Mesendoderm (in vitro differentiated cells): Measurements from ENCODE around the gene RPL22L1.
"Not testable (repeated sequence)": the region's sequence is repeated elsewhere in the genome, so short reads cannot be mapped to it uniquely, and the experiment has no call there.

ENCODE experiments used
- DNase-seq: peaks from one replicate; pipeline ENCODE4 v3.0.0; 2013
- H2AK5ac ChIP-seq: 2 replicates; pipeline ENCODE4 v1.6.1; 2013; ENCODE audit warnings: low read length, inconsistent platforms
- H2BK120ac ChIP-seq: 2 replicates; pipeline ENCODE4 v1.6.1; 2013; ENCODE audit warnings: low read depth, mild to moderate bottlenecking, low read length, moderate library complexity, mixed read lengths
- H2BK15ac ChIP-seq: replicated peaks from 2 replicates; pipeline ENCODE4 v1.6.1; 2013; ENCODE audit warnings: low read depth, mild to moderate bottlenecking, moderate library complexity
- H2BK5ac ChIP-seq: 2 replicates; pipeline ENCODE4 v1.6.1; 2013; ENCODE audit warnings: low read length, inconsistent platforms
- H3K18ac ChIP-seq: 2 replicates; pipeline ENCODE4 v1.6.1; 2013; ENCODE audit warnings: mild to moderate bottlenecking, low read length, mixed read lengths
- H3K23ac ChIP-seq: one replicate; pipeline ENCODE4 v1.6.1; 2013; ENCODE audit warnings: low read length
- H3K27ac ChIP-seq: 2 replicates; pipeline ENCODE4 v1.5.1; 2013; ENCODE audit warnings: low read depth, mild to moderate bottlenecking, inconsistent platforms, low read length, moderate library complexity
- H3K27me3 ChIP-seq: 2 replicates; pipeline ENCODE4 v1.6.1; 2013; ENCODE audit warnings: low read length, control low read depth, mild to moderate bottlenecking, inconsistent platforms; ENCODE audit not compliant: insufficient read depth, poor library complexity
- H3K36me3 ChIP-seq: 2 replicates; pipeline ENCODE4 v1.6.1; 2013; ENCODE audit warnings: low read length, inconsistent platforms; ENCODE audit not compliant: control insufficient read depth, insufficient read depth
- H3K4ac ChIP-seq: one replicate; pipeline ENCODE4 v1.6.1; 2013; ENCODE audit warnings: low read depth, mild to moderate bottlenecking, low read length, moderate library complexity
- H3K4me1 ChIP-seq: 2 replicates; pipeline ENCODE4 v1.6.1; 2013; ENCODE audit warnings: low read depth, low read length, inconsistent platforms; ENCODE audit not compliant: control insufficient read depth
- H3K4me2 ChIP-seq: 2 replicates; pipeline ENCODE4 v1.6.1; 2013; ENCODE audit warnings: low read length
- H3K4me3 ChIP-seq: 2 replicates; pipeline ENCODE4 v1.5.1; 2013; ENCODE audit warnings: mild to moderate bottlenecking, low read length
- H3K56ac ChIP-seq: one replicate; pipeline ENCODE4 v1.6.1; 2013; ENCODE audit warnings: low read length
- H3K79me1 ChIP-seq: 2 replicates; pipeline ENCODE4 v1.6.1; 2013; ENCODE audit warnings: low read length, inconsistent platforms
- H3K79me2 ChIP-seq: 2 replicates; pipeline ENCODE4 v1.6.1; 2013; ENCODE audit warnings: mild to moderate bottlenecking, low read length; ENCODE audit not compliant: control insufficient read depth, insufficient read depth
- H3K9ac ChIP-seq: 2 replicates; pipeline ENCODE4 v1.6.1; 2013; ENCODE audit warnings: low read length, inconsistent platforms
- H4K5ac ChIP-seq: one replicate; pipeline ENCODE4 v1.6.1; 2013; ENCODE audit warnings: low read length
- H4K8ac ChIP-seq: one replicate; pipeline ENCODE4 v1.6.1; 2013; ENCODE audit warnings: low read depth, mild to moderate bottlenecking, control low read depth, low read length, moderate library complexity
- WGBS: extraction: QIAGEN DNeasy Blood & Tissue Kit; methylation state at CpG from one replicate; pipeline ENCODE4 v1.1.7; 2013; ENCODE audit warnings: low lambda C conversion rate, missing lambda C conversion rate; ENCODE audit not compliant: insufficient coverage; ENCODE audit errors: extremely low coverage; 5-methylcytosine and 5-hydroxymethylcytosine counted together

Gene RPL22L1

DNA sequence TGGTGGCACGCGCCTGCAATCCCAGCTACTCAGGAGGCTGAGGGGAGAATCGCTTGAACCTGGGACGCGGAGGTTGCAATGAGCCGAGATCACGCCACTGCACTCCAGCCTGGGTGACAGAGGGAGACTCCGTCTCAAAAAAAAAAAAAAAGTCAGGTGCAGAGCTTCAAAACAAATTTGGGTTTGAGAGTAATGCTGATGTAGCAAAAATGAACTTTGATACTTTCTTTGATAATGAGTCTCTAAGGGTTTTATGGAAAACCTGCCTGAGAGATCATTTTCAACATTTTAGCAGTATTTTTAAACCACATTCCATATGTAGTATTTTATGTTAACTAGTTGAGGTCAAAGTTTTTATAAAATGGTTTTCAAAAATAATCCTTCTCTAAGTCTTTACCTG, 23.9 kb upstream of the RPL22L1 start:
- Histone ChIP-seq H3K79me2 (no peaks in the 10 kb centered on the region), H3K27ac (no peak overlapping the region), H3K27me3 (no peaks in the 10 kb centered on the region), H3K79me1 (no peaks in the 10 kb centered on the region), H3K4me3 (no peak overlapping the region), H2BK5ac (no peak overlapping the region), H2BK15ac (no peak overlapping the region), H3K23ac (no peak overlapping the region), H3K36me3 (no peaks in the 10 kb centered on the region), H4K5ac (no peak overlapping the region), H3K4me1 (no peaks in the 10 kb centered on the region), H3K4me2 (no peak overlapping the region), H3K56ac (no peak overlapping the region), H3K9ac (no peak overlapping the region), H3K18ac (no peak overlapping the region), H3K4ac (no peak overlapping the region), H2AK5ac (no peak overlapping the region), H4K8ac (no peak overlapping the region), H2BK120ac (no peak overlapping the region)
- no CpG with 5 or more reads among the region's 8 CpGs for WGBS
- no peak for DNase-seq

DNA sequence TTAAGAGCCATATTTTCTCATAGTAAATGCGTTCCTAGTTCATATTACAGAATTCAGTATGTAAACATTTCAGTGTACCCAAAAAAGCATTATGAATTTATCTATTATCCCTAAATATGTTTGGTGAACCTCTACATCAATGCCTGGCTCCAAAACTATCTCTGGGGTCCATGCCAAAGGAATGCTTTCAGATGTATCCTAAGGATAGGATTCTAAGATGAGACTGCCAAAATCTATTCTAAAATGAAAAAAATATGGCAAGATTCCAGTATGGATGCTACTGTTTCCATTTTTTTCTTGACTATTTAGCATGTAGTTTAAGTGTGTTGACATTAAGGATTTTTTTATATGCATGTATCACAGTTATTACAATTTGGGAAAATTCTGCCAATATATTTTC, 19.6 kb upstream of the RPL22L1 start:
- Histone ChIP-seq H3K56ac (no peak overlapping the region), H3K9ac (no peak overlapping the region), H3K27ac (no peak overlapping the region), H3K23ac (no peak overlapping the region), H2BK15ac (no peak overlapping the region), H2BK5ac (no peak overlapping the region), H2AK5ac (no peak overlapping the region), H4K5ac (no peak overlapping the region), H3K79me2 (no peaks in the 10 kb centered on the region), H3K4me1 (no peaks in the 10 kb centered on the region), H2BK120ac (no peak overlapping the region), H3K18ac (no peak overlapping the region), H3K4ac (no peak overlapping the region), H3K4me2 (no peak overlapping the region), H3K79me1 (no peaks in the 10 kb centered on the region), H3K36me3 (no peaks in the 10 kb centered on the region), H3K4me3 (no peak overlapping the region), H4K8ac (no peak overlapping the region), H3K27me3 (no peaks in the 10 kb centered on the region)
- no peak for DNase-seq
- WGBS, result no CpG with 5 or more reads among the region's 1 CpG

DNA sequence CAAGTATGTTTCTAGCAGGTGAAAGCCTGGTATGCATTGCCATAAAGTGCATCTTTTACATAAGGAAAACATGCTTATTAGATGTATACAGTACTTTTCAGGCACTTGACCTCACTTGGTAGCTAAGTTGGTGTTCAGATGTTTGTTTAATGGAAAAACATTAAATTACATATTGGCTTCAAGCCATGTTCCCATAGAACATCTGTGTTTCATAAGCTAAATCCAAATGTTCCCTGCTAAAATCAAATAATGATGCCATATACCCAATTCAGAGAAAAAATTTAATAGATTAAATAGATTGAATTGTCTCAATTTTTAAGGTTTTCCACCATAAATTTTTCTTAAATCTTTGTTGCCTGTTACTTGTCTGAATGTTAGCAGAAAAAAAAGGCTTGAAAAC, 19.1 kb upstream of the RPL22L1 start:
- H3K36me3 ChIP-seq, result no peaks in the 10 kb centered on the region
- H2BK120ac ChIP-seq, result no peak overlapping the region
- H3K4ac ChIP-seq, result no peak overlapping the region
- H3K27me3 ChIP-seq, result no peaks in the 10 kb centered on the region
- H3K27ac ChIP-seq, result no peak overlapping the region
- no peak overlapping the region for H3K18ac ChIP-seq
- no peaks in the 10 kb centered on the region for H3K79me2 ChIP-seq
- H2AK5ac ChIP-seq, result no peak overlapping the region
- H4K8ac ChIP-seq, result no peak overlapping the region
- no peak overlapping the region for H2BK5ac ChIP-seq
- DNase-seq, result no peak
- no peak overlapping the region for H3K56ac ChIP-seq
- no peak overlapping the region for H2BK15ac ChIP-seq
- H3K4me3 ChIP-seq, result no peak overlapping the region
- H3K4me2 ChIP-seq, result no peak overlapping the region
- no peak overlapping the region for H3K23ac ChIP-seq
- no peak overlapping the region for H4K5ac ChIP-seq
- no peak overlapping the region for H3K9ac ChIP-seq
- no peaks in the 10 kb centered on the region for H3K4me1 ChIP-seq
- H3K79me1 ChIP-seq, result no peaks in the 10 kb centered on the region

DNA sequence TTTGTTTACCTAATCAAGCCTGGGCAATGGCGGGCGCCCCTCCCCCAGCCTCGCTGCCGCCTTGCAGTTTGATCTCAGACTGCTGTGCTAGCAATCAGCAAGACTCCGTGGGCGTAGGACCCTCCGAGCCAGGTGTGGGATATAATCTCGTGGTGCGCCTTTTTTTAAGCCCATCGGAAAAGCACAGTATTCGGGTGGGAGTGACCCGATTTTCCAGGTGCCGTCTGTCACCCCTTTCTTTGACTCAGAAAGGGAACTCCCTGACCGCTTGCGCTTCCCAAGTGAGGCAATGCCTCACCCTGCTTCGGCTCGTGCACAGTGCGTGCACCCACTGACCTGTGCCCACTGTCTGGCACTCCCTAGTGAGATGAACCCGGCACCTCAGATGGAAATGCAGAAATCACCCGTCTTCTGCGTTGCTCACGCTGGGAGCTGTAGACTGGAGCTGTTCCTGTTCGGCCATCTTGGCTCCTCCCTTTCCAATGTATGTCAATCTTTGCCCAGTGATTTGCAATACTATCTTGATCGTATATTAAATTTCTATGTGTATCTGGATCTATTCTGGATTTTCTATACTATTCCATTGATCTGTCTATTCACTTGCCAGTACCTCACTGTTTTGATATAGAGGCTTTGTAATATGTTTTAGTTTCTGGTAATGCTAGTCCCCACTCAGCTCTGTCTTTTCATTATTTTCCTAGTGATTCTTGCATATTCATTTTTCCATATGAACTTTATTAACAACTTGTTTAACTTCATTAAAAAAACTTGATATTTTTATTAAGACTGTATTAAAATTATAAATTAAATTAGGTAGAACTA, 14.3 kb upstream of the RPL22L1 start:
- not testable (repeated sequence) for H3K9ac ChIP-seq, H3K4ac ChIP-seq, H2BK120ac ChIP-seq, H3K27me3 ChIP-seq, H3K4me3 ChIP-seq, H3K4me2 ChIP-seq, H3K56ac ChIP-seq, H3K18ac ChIP-seq, H4K5ac ChIP-seq, H3K79me1 ChIP-seq, H2BK15ac ChIP-seq, DNase-seq, H2AK5ac ChIP-seq, H3K23ac ChIP-seq, H3K27ac ChIP-seq, H3K4me1 ChIP-seq, H4K8ac ChIP-seq, H3K36me3 ChIP-seq, H3K79me2 ChIP-seq, H2BK5ac ChIP-seq
- WGBS, result no CpG with 5 or more reads among the region's 24 CpGs

DNA sequence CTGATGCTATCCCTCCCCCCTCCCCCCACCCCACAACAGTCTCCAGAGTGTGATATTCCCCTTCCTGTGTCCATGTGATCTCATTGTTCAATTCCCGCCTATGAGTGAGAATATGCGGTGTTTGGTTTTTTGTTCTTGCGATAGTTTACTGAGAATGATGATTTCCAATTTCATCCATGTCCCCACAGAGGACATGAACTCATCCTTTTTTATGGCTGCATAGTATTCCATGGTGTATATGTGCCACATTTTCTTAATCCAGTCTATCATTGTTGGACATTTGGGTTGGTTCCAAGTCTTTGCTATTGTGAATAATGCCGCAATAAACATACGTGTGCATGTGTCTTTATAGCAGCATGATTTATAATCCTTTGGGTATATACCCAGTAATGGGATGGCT, 8.7 kb upstream of the RPL22L1 start:
- H2BK120ac ChIP-seq, H3K4me3 ChIP-seq, H3K4ac ChIP-seq, H2AK5ac ChIP-seq, H3K79me1 ChIP-seq, H4K8ac ChIP-seq, H2BK5ac ChIP-seq, H2BK15ac ChIP-seq, DNase-seq, H3K4me2 ChIP-seq, H3K56ac ChIP-seq, H3K4me1 ChIP-seq, H3K27ac ChIP-seq, H3K36me3 ChIP-seq, H3K9ac ChIP-seq, H3K27me3 ChIP-seq, H3K18ac ChIP-seq, H3K23ac ChIP-seq, H3K79me2 ChIP-seq, H4K5ac ChIP-seq: not testable (repeated sequence)
- no CpG with 5 or more reads among the region's 5 CpGs for WGBS

DNA sequence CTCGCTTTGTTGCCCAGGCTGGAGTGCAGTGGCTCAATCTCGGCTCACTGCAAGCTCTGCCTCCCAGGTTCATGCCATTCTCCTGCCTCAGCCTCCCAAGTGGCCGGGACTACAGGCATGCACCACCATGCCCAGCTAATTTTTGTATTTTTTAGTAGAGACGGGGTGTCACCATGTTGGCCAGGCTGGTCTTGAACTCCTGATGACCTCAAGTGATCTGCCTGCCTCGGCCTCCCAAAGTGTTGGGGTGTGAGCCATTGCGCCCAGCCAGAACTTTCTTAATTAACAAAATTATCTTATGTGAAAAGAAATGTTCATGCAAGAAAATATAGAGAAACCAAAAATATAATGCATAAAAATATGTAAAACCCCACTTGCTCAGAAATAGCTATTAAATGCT, 7.3 kb upstream of the RPL22L1 start:
- H2BK5ac ChIP-seq, H3K79me2 ChIP-seq, H2BK15ac ChIP-seq, H3K79me1 ChIP-seq, H2BK120ac ChIP-seq, H3K4ac ChIP-seq, H3K27ac ChIP-seq, DNase-seq, H3K23ac ChIP-seq, H3K4me3 ChIP-seq, H3K27me3 ChIP-seq, H3K9ac ChIP-seq, H3K36me3 ChIP-seq, H4K5ac ChIP-seq, H2AK5ac ChIP-seq, H3K4me1 ChIP-seq, H4K8ac ChIP-seq, H3K56ac ChIP-seq, H3K18ac ChIP-seq, H3K4me2 ChIP-seq: not testable (repeated sequence)
- WGBS, result no CpG with 5 or more reads among the region's 6 CpGs
